ENCODE results near the gene CACNG7.

CACNG7 gene

GRCh38 chr19:53873773-53874605, 35.1 kb upstream of the CACNG7 start:
- H3K4me3 Mint-ChIP-seq = no peak overlapping the region
- H3K27ac Mint-ChIP-seq = peak overlapping the region; percentile 75
- peaks cover 2 to 5% of the 10 kb centered on the region in 2 donors for H3K9me3 Mint-ChIP-seq
- no peak for ATAC-seq (replicated peaks)
- peaks cover 42 to 60% of the 10 kb centered on the region in 2 donors for H3K4me1 Mint-ChIP-seq
- peaks cover 31 to 44% of the 10 kb centered on the region in 2 donors for H3K36me3 Mint-ChIP-seq
- H3K27me3 Mint-ChIP-seq = no peaks in the 10 kb centered on the region
- DNase-seq = no peak

GRCh38 chr19:53874606-53874990, 34.5 kb upstream of the CACNG7 start:
- no peaks in the 10 kb centered on the region for H3K27me3 Mint-ChIP-seq
- H3K27ac Mint-ChIP-seq = no peak overlapping the region
- ATAC-seq (replicated peaks) (no peak), DNase-seq (no peak)
- H3K36me3 Mint-ChIP-seq = peaks cover 31 to 44% of the 10 kb centered on the region in 2 donors
- H3K4me3 Mint-ChIP-seq = peak overlapping the region; percentile 40
- H3K9me3 Mint-ChIP-seq = peaks cover 2 to 5% of the 10 kb centered on the region in 2 donors
- H3K4me1 Mint-ChIP-seq = peaks cover 43 to 60% of the 10 kb centered on the region in 2 donors

GRCh38 chr19:53875602-53876325, 33.3 kb upstream of the CACNG7 start:
- H3K36me3 Mint-ChIP-seq = peaks cover 31 to 41% of the 10 kb centered on the region in 2 donors

GRCh38 chr19:53876651-53877224, 32.3 kb upstream of the CACNG7 start:
- Mint-ChIP-seq H3K27ac (peak overlapping the region; percentile 47), H3K4me3 (peak overlapping the region; percentile 12 to 52), H3K4me1 (peaks cover 32 to 45% of the 10 kb centered on the region in 2 donors), H3K9me3 (peaks cover 2 to 5% of the 10 kb centered on the region in 2 donors), H3K36me3 (peaks cover 27 to 33% of the 10 kb centered on the region in 2 donors), H3K27me3 (no peaks in the 10 kb centered on the region)
- no peak for DNase-seq
- ATAC-seq (replicated peaks) = no peak

More at GRCh38 chr19:53875602-53876325, 33.3 kb upstream of the CACNG7 start:
- H3K9me3 Mint-ChIP-seq = peaks cover 2 to 5% of the 10 kb centered on the region in 2 donors
- H3K4me1 Mint-ChIP-seq = peaks cover 40 to 55% of the 10 kb centered on the region in 2 donors
- no peak overlapping the region for H3K27ac Mint-ChIP-seq
- H3K27me3 Mint-ChIP-seq = no peaks in the 10 kb centered on the region
- DNase-seq (no peak), ATAC-seq (replicated peaks) (no peak)
- no peak overlapping the region for H3K4me3 Mint-ChIP-seq

GRCh38 chr19:53877361-53877766, 31.7 kb upstream of the CACNG7 start:
- H3K9me3 Mint-ChIP-seq = peaks cover 2 to 5% of the 10 kb centered on the region in 2 donors
- peaks cover 27 to 33% of the 10 kb centered on the region in 2 donors for H3K36me3 Mint-ChIP-seq
- peak; percentile 17 for DNase-seq
- peak overlapping the region; percentile 12 to 52 for H3K4me3 Mint-ChIP-seq
- H3K4me1 Mint-ChIP-seq = peaks cover 32 to 47% of the 10 kb centered on the region in 2 donors
- no peak for ATAC-seq (replicated peaks)
- H3K27me3 Mint-ChIP-seq = peaks cover 0 to 1% of the 10 kb centered on the region in 2 donors
- H3K27ac Mint-ChIP-seq = peak overlapping the region; percentile 47

GRCh38 chr19:53878776-53879139, 30.3 kb upstream of the CACNG7 start:
- H3K4me1 Mint-ChIP-seq = peaks cover 33 to 47% of the 10 kb centered on the region in 2 donors

GRCh38 chr19:53879140-53880081, 29.7 kb upstream of the CACNG7 start:
- peak; percentile 96 to 99 for ATAC-seq (replicated peaks)
- Mint-ChIP-seq H3K27me3 (peaks cover 17 to 21% of the 10 kb centered on the region in 2 donors), H3K4me1 (peaks cover 28 to 43% of the 10 kb centered on the region in 2 donors), H3K9me3 (peaks cover 2 to 4% of the 10 kb centered on the region in 2 donors), H3K27ac (no peak overlapping the region), H3K36me3 (peaks cover 14 to 16% of the 10 kb centered on the region in 2 donors), H3K4me3 (no peak overlapping the region)
- DNase-seq = peak; percentile 84

More at GRCh38 chr19:53878776-53879139, 30.3 kb upstream of the CACNG7 start:
- DNase-seq = no peak
- H3K36me3 Mint-ChIP-seq = peaks cover 19 to 22% of the 10 kb centered on the region in 2 donors
- H3K9me3 Mint-ChIP-seq = peaks cover 2 to 5% of the 10 kb centered on the region in 2 donors
- H3K27ac Mint-ChIP-seq = no peak overlapping the region
- no peak for ATAC-seq (replicated peaks)
- H3K27me3 Mint-ChIP-seq = peaks cover 10 to 14% of the 10 kb centered on the region in 2 donors
- H3K4me3 Mint-ChIP-seq = no peak overlapping the region

GRCh38 chr19:53880711-53881481, 28.2 kb upstream of the CACNG7 start:
- Mint-ChIP-seq H3K4me1 (peaks cover 22 to 32% of the 10 kb centered on the region in 2 donors), H3K4me3 (no peak overlapping the region), H3K27me3 (peaks cover 23 to 32% of the 10 kb centered on the region in 2 donors), H3K36me3 (peaks cover 6% of the 10 kb centered on the region in 2 donors), H3K9me3 (no peaks in the 10 kb centered on the region), H3K27ac (no peak overlapping the region)
- ATAC-seq (replicated peaks) (no peak), DNase-seq (no peak)

GRCh38 chr19:53881482-53882390, 27.3 kb upstream of the CACNG7 start, which contains the start of gene PRKCG:
Gene PRKCG, plus strand, starts transcription at chr19:53882197. Its CDS starts 298 bp downstream, at chr19:53882495.
- Mint-ChIP-seq H3K36me3 (peaks cover 5% of the 10 kb centered on the region in 2 donors), H3K9me3 (no peaks in the 10 kb centered on the region), H3K27ac (no peak within 1 kb of the TSS), H3K4me3 (peak within 1 kb of the TSS; percentile 40 to 42), H3K4me1 (peaks cover 20 to 29% of the 10 kb centered on the region in 2 donors), H3K27me3 (peaks cover 23 to 34% of the 10 kb centered on the region in 2 donors)
- DNase-seq (no peak), ATAC-seq (replicated peaks) (peak in 1 of 2 donors; percentile 21)

GRCh38 chr19:53882391-53883050, 26.6 kb upstream of the CACNG7 start:
- Mint-ChIP-seq H3K27ac (no peak overlapping the region), H3K4me1 (peaks cover 12 to 21% of the 10 kb centered on the region in 2 donors), H3K27me3 (peaks cover 23 to 40% of the 10 kb centered on the region in 2 donors), H3K9me3 (no peaks in the 10 kb centered on the region), H3K4me3 (peak overlapping the region; percentile 40 to 42), H3K36me3 (peaks cover 0 to 1% of the 10 kb centered on the region in 2 donors)
- DNase-seq (no peak), ATAC-seq (replicated peaks) (no peak)

- H3K36me3 Mint-ChIP-seq = peaks cover 0 to 1% of the 10 kb centered on the region in 2 donors
- H3K27me3 Mint-ChIP-seq = peaks cover 23 to 40% of the 10 kb centered on the region in 2 donors
- H3K4me1 Mint-ChIP-seq = peaks cover 11 to 20% of the 10 kb centered on the region in 2 donors
- DNase-seq (no peak), ATAC-seq (replicated peaks) (no peak)
- H3K4me3 Mint-ChIP-seq = peak overlapping the region in 1 of 2 donors; percentile 40
- H3K9me3 Mint-ChIP-seq = no peaks in the 10 kb centered on the region
- H3K27ac Mint-ChIP-seq = no peak overlapping the region
These were observed 25.8 kb upstream of the CACNG7 start for GRCh38 chr19:53883231-53883661.
